ENCODE measurements around the gene PSMD3. TPM values are rescaled to one million over a fixed set of nuclear protein-coding genes. Genes with fewer than 3 reads are reported as not detected.
A peak's percentile ranks its signal among the peaks of the same experiment; 100 is the strongest.

PSMD3 gene
- total and polyA plus RNA-seq, 9 of the 15 experiments (the other 6 are each of a cell fraction or from before 2014, with no cell fraction given) = 2.0 to 251 (median 135) TPM

GRCh38 chr17:39951924-39952679 lies 28.5 kb upstream of the PSMD3 start:
- intact Hi-C loops (cut with micrococcal nuclease) (loop anchor here (2.0 kb wide), 1 partner anchor 25 kb away; the partner anchor contains the start of genes LRRC3C and ORMDL3), in situ Hi-C loops (cut with MboI) (no loop called here)
- no peaks in the 10 kb centered on the region for H3K9me3 ChIP-seq (replicated peaks; ENCODE audit: control insufficient read depth, insufficient read depth, low read depth, low read length)
- peak overlapping the region; percentile 99 for H2AFZ ChIP-seq (ENCODE audit: low read depth, low read length)
- peak overlapping the region; percentile 41 for H3K4me3 ChIP-seq
- H3K36me3 ChIP-seq (ENCODE audit: control insufficient read depth, insufficient read depth, low read length) = no peaks in the 10 kb centered on the region
- ChIA-PET CTCF (ENCODE audit: low intra/inter-chr PET ratio) (no interaction called here), POLR2A (interaction anchor here (0.6 to 1.0 kb wide), 2 partner anchors 35 to 53 kb away, joined by 3 read pairs; no protein-coding TSS in a partner anchor)
- WGBS (ENCODE audit: insufficient coverage, low coverage, missing lambda C conversion rate) = 32% methylated on average over 20 of the region's 22 CpGs
- H4K20me1 ChIP-seq (replicated peaks; ENCODE audit: control insufficient read depth, insufficient read depth, low read length) = no peaks in the 10 kb centered on the region
- H3K27ac ChIP-seq (ENCODE audit: extremely low read depth, low read depth, low read length) = no peak overlapping the region
- peaks cover 13 to 18% of the 10 kb centered on the region in 2 experiments; a peak in 4 of 5 replicates for H3K4me1 ChIP-seq (replicated peaks in 1 of 2; ENCODE audit: control insufficient read depth in 2 of 2, insufficient read depth in 2 of 2, low read length in 2 of 2)
- H3K27me3 ChIP-seq (ENCODE audit: control insufficient read depth in 2 of 2, insufficient read depth in 2 of 2, low read length in 2 of 2) = no peaks in the 10 kb centered on the region
- peak overlapping the region; percentile 51 to 92; a peak in 2 of 4 replicates for H3K9ac ChIP-seq (ENCODE audit: insufficient read depth in 1 of 2, low read depth in 2 of 2, low read length in 2 of 2)
- H3K79me2 ChIP-seq (ENCODE audit: control insufficient read depth, insufficient read depth, low read length) = no peaks in the 10 kb centered on the region
- DNase-seq (ENCODE audit: extremely low read depth in 1 of 4, low spot score in 3 of 4) (no peak), FAIRE-seq (peak; percentile 15), ATAC-seq (peak; percentile 14)
- H3K9me1 ChIP-seq (ENCODE audit: control insufficient read depth, insufficient read depth, low read length) = no peaks in the 10 kb centered on the region
- peak overlapping the region; percentile 92 for H3K4me2 ChIP-seq (ENCODE audit: insufficient read depth, low read length)
- no TSS peak for BruUV-seq (replicated peaks)
- TF ChIP-seq ZNF316 (IDR thresholded peaks at IDR 0.05) = peak; percentile 78
- no peak for TF ChIP-seq ILK (tag; IDR thresholded peaks at IDR 0.05; ENCODE audit: borderline replicate concordance, low read depth)
- 0 out of 2 replicates have a peak, but pooled peaks have one; percentile 30 for TF ChIP-seq ZNF766 (CRISPR knock-in tag; conservative IDR thresholded peaks at IDR 0.05)
- TF ChIP-seq ATF1 (CRISPR knock-in tag; IDR thresholded peaks at IDR 0.05) = no peak
- peak; percentile 19; the same call in 1 of the 2 replicates for TF ChIP-seq ATF1 (tag; IDR thresholded peaks at IDR 0.05)
- 0 out of 2 replicates have a peak, but pooled peaks have one; percentile 7 for TF ChIP-seq CXXC5 (CRISPR knock-in tag; IDR thresholded peaks at IDR 0.05)
- TF ChIP-seq USF1 (CRISPR knock-in tag; IDR thresholded peaks at IDR 0.05) = 0 out of 2 replicates have a peak, but pooled peaks have one; percentile 27
- no peak for TF ChIP-seq HSF4 (CRISPR knock-in tag; IDR thresholded peaks at IDR 0.05; ENCODE audit: borderline replicate concordance)
- TF ChIP-seq KDM5B (IDR thresholded peaks at IDR 0.05; ENCODE audit: insufficient replicate concordance, low read depth, low read length) = peak; percentile 25
- TF ChIP-seq THAP12 (CRISPR knock-in tag; IDR thresholded peaks at IDR 0.05) = no peak
- peak; percentile 61; the same call in 1 of the 2 replicates for TF ChIP-seq C11orf30 (IDR thresholded peaks at IDR 0.05; ENCODE audit: low read depth)
- 0 out of 4 replicates have a peak, but pooled peaks of 1 of the 2 experiments have one; percentile 17 for TF ChIP-seq MAZ (CRISPR knock-in tag; conservative IDR thresholded peaks at IDR 0.05 in 1 of 2, IDR thresholded peaks at IDR 0.05 in 1 of 2)
- peak; percentile 35 for TF ChIP-seq MAFF (IDR thresholded peaks at IDR 0.05; ENCODE audit: low read length)
- TF ChIP-seq HDAC1 (IDR thresholded peaks at IDR 0.05) = 0 out of 4 replicates have a peak, but pooled peaks of 1 of the 2 experiments have one; percentile 27
- TF ChIP-seq MTA3 (IDR thresholded peaks at IDR 0.05; ENCODE audit: borderline replicate concordance) = 0 out of 2 replicates have a peak, but pooled peaks have one; percentile 28
- peak in 1 of 2 experiments; percentile 50; a peak in 1 of 4 replicates for TF ChIP-seq TEAD1 (CRISPR knock-in tag; IDR thresholded peaks at IDR 0.05)
- 0 out of 2 replicates have a peak, but pooled peaks have one; percentile 61 for TF ChIP-seq POLR2A (conservative IDR thresholded peaks at IDR 0.05)
- TF ChIP-seq CTBP1 (IDR thresholded peaks at IDR 0.05; ENCODE audit: borderline replicate concordance) = peak; percentile 16; the same call in 1 of the 2 replicates

Data from K562 (cell line).